ENCODE measurements around the gene NFKB1. TPM values are rescaled to one million over a fixed set of nuclear protein-coding genes. Genes with fewer than 3 reads are reported as not detected.
"Not testable (repeated sequence)": the region's sequence is repeated elsewhere in the genome, so short reads cannot be mapped to it uniquely, and the experiment has no call there.

The NFKB1 gene, protein sequence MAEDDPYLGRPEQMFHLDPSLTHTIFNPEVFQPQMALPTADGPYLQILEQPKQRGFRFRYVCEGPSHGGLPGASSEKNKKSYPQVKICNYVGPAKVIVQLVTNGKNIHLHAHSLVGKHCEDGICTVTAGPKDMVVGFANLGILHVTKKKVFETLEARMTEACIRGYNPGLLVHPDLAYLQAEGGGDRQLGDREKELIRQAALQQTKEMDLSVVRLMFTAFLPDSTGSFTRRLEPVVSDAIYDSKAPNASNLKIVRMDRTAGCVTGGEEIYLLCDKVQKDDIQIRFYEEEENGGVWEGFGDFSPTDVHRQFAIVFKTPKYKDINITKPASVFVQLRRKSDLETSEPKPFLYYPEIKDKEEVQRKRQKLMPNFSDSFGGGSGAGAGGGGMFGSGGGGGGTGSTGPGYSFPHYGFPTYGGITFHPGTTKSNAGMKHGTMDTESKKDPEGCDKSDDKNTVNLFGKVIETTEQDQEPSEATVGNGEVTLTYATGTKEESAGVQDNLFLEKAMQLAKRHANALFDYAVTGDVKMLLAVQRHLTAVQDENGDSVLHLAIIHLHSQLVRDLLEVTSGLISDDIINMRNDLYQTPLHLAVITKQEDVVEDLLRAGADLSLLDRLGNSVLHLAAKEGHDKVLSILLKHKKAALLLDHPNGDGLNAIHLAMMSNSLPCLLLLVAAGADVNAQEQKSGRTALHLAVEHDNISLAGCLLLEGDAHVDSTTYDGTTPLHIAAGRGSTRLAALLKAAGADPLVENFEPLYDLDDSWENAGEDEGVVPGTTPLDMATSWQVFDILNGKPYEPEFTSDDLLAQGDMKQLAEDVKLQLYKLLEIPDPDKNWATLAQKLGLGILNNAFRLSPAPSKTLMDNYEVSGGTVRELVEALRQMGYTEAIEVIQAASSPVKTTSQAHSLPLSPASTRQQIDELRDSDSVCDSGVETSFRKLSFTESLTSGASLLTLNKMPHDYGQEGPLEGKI
- polyA plus RNA-seq (ENCODE audit: insufficient read depth in 1 of 5, insufficient read length in 5 of 5, low replicate concordance in 1 of 5), result 10 to 100 TPM; 33.5 to 38.9 (median 35.5) TPM
- long read RNA-seq, donor 1, full-length matches to known transcripts, result 6 of 12 reads
- long read RNA-seq, donor 1, partial matches to known transcripts, result 6 of 12 reads
- long read RNA-seq, donor 1, other reads (novel, unspliced or antisense), result 0 of 12 reads
- long read RNA-seq, donor 2, full-length matches to known transcripts, result 4 of 10 reads
- long read RNA-seq, donor 2, partial matches to known transcripts, result 6 of 10 reads
- long read RNA-seq, donor 2, other reads (novel, unspliced or antisense), result 0 of 10 reads
- long read RNA-seq, donor 3, full-length matches to known transcripts, result 6 of 13 reads
- long read RNA-seq, donor 3, partial matches to known transcripts, result 7 of 13 reads
- long read RNA-seq, donor 3, other reads (novel, unspliced or antisense), result 0 of 13 reads
- long read RNA-seq, donor 4, full-length matches to known transcripts, result 3 of 24 reads
- long read RNA-seq, donor 4, partial matches to known transcripts, result 21 of 24 reads
- long read RNA-seq, donor 4, other reads (novel, unspliced or antisense), result 0 of 24 reads
- long read RNA-seq, donor 5, full-length matches to known transcripts, result 4 of 24 reads
- long read RNA-seq, donor 5, partial matches to known transcripts, result 20 of 24 reads
- long read RNA-seq, donor 5, other reads (novel, unspliced or antisense), result 0 of 24 reads
- long read RNA-seq, donor 6, full-length matches to known transcripts, result 4 of 30 reads
- long read RNA-seq, donor 6, partial matches to known transcripts, result 26 of 30 reads
- long read RNA-seq, donor 6, other reads (novel, unspliced or antisense), result 0 of 30 reads
- long read RNA-seq, donor 7, full-length matches to known transcripts, result 4 of 21 reads
- long read RNA-seq, donor 7, partial matches to known transcripts, result 17 of 21 reads
- long read RNA-seq, donor 7, other reads (novel, unspliced or antisense), result 0 of 21 reads
- long read RNA-seq, donor 8, result 0 reads

DNA sequence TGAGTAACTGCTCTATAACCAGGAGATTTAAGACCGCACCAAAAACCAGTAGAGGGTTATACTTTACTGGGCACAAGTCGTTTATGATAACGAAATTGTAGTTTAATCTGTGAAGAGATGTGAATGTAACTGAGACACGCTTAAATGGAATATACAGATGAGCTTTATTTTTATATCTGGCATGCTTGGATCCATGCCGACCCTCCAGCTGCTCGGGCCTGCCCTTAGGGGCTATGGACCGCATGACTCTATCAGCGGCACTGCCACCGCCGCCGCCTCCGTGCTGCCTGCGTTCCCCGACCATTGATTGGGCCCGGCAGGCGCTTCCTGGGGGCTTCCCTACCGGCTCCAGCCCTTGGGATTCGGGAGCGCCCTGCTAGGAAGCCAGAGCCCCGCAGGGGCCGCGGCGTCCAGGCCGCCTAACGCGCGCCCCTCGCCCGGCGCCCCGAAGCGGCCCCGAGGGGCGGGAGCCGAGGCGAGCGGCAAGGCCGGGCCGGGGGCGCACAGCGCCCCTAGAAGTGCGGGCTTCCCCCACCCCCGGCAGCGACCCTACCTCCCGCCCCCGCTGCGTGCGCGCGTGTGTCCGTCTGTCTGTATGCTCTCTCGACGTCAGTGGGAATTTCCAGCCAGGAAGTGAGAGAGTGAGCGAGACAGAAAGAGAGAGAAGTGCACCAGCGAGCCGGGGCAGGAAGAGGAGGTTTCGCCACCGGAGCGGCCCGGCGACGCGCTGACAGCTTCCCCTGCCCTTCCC is at the start of gene NFKB1:
Gene NFKB1 (plus strand): TSS at position 664 of the 751 bp plus-strand sequence. CDS start 24,160 bp downstream, outside the sequence.
- peak; percentile 81 to 82 for DNase-seq

- DNase-seq, result no peak
Observed at GRCh38 chr4:102452854-102453253, 48.3 kb upstream of the NFKB1 start.

- DNase-seq, result no peak
Observed at GRCh38 chr4:102453827-102454226, 47.3 kb upstream of the NFKB1 start.

GRCh38 chr4:102454268-102454667 is 46.9 kb upstream of the NFKB1 start:
- no peak for DNase-seq

GRCh38 chr4:102454981-102455685 is 46.0 kb upstream of the NFKB1 start:
- peak; percentile 33 to 36 for DNase-seq

DNA sequence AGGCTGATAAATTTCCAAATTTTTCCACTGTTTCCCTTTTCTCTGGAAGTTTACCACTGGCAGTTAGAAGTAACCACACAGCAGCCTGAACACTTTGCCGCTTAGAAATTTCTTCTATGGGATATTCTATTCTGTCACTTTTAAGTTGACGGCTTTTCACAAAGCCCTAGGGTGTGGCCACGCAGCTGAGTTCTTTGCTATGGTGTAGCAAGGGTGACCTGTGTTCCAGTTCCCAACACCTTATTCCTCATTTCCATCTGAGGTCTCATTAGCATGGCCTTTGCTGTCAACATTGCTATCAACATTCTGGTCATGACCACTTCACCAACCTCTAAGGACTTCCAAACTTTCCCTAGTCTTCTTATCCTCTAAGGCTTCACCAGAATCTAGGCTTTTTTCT is 45.4 kb upstream of the NFKB1 start:
- no peak for DNase-seq

- DNase-seq, result no peak
Observed at GRCh38 chr4:102466298-102466697, 34.9 kb upstream of the NFKB1 start.

DNA sequence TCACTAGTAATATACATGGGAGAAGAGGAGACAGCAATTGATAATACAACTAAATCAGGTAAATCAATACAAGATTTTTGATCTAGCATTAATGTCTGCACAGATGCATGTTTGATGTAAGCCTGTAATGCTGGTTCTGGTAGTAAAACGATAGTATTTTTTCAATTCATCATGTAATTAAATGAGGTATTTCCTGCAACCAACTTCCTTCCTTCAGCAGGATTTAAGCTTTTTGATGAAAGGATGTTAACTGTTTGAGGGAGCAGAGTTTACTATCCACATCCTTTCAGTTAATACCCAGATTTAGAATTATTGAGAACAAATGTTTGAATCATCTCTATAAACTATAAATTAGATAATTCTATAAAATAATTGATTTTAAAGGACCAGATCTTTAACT is 31.4 kb upstream of the NFKB1 start:
- DNase-seq, result no peak

- no peak for DNase-seq
Observed at GRCh38 chr4:102472441-102473013, 28.6 kb upstream of the NFKB1 start.

- no peak for DNase-seq
Observed at GRCh38 chr4:102473476-102473875, 27.7 kb upstream of the NFKB1 start.

GRCh38 chr4:102474736-102475504 is 26.2 kb upstream of the NFKB1 start:
- no peak for DNase-seq

GRCh38 chr4:102477657-102478056 is 23.5 kb upstream of the NFKB1 start:
- DNase-seq, result no peak

GRCh38 chr4:102478186-102478585 is 23.0 kb upstream of the NFKB1 start:
- no peak for DNase-seq

DNA sequence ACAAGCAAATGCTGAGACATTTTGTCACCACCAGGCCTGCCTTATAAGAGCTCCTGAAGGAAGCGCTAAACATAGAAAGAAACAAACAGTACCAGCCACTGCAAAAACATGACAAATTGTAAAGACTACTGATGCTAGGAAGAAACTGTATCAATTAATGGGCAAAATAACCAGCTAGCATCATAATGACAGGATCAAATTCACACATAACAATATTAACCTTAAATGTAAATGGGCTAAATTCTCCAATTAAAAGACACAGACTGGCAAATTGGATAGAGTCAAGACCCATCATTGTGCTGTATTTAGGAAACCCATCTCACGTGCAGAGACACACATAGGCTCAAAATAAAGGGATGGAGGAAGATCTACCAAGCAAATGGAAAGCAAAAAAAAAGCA is 21.3 kb upstream of the NFKB1 start:
- not testable (repeated sequence) for DNase-seq

- DNase-seq, result no peak
Observed at GRCh38 chr4:102483120-102483519, 18.0 kb upstream of the NFKB1 start.

DNA sequence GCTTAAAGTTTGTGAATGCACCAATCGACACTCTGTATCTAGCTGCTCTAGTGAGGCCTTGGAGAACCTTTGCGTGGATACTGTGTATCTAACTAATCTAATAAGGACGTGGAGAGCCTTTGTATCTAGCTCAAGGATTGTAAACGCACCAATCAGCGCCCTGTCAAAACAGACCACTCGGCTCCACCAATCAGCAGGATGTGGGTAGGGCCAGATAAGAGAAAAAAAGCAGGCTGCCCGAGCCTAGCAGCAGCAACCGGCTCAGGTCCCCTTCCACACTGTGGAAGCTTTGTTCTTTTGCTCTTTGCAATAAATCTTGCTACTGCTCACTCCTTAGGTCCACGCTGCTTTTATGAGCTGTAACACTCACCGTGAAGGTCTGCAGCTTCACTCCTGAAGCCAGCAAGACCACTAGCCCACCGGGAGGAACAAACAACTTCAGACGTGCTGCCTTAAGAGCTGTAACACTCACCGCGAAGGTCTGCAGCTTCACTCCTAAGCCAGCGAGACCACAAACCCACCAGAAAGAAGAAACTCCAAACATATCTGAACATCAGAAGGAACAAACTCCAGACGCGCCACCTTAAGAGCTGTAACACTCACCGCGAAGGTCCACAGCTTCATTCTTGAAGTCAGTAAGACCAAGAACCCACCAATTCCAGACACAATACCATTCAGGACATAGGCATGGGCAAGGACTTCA is 17.0 kb upstream of the NFKB1 start:
- DNase-seq, result not testable (repeated sequence)
